Nephron progenitor cell (in vitro differentiated cells): ENCODE results near the gene PNLIP.

Experiments used
- DNase-seq: peaks from one replicate; pipeline ENCODE4 v3.0.0; 2021
- H3K27ac Mint-ChIP-seq: 2 replicates; pipeline ENCODE4 v1.8.0; 2021; ENCODE audit warnings: mild to moderate bottlenecking, moderate library complexity, mixed read lengths
- H3K27me3 Mint-ChIP-seq: 2 replicates; pipeline ENCODE4 v1.8.0; 2021; ENCODE audit warnings: mild to moderate bottlenecking, low read depth, mixed read lengths; ENCODE audit not compliant: poor library complexity
- H3K36me3 Mint-ChIP-seq: 2 replicates; pipeline ENCODE4 v1.8.0; 2021; ENCODE audit warnings: low read depth, mixed read lengths
- H3K4me1 Mint-ChIP-seq: 2 replicates; pipeline ENCODE4 v1.8.0; 2021; ENCODE audit warnings: mixed read lengths
- H3K4me3 Mint-ChIP-seq: 2 replicates; pipeline ENCODE4 v1.8.0; 2021; ENCODE audit warnings: mild to moderate bottlenecking, moderate library complexity, mixed read lengths
- H3K9me3 Mint-ChIP-seq: 2 replicates; pipeline ENCODE4 v1.8.0; 2021; ENCODE audit warnings: mild to moderate bottlenecking, moderate library complexity, mixed read lengths
- CTCF ChIP-seq: fragments of 200-600 bp; sonication (generic); IDR thresholded peaks from 2 replicates; pipeline ENCODE4 v1.5.0; 2021; ENCODE audit warnings: antibody characterized with exemption

PNLIP gene

GRCh38 chr10:116594525-116595035 lies 48.8 kb downstream of the PNLIP start:
- Mint-ChIP-seq H3K4me3 (no peak overlapping the region), H3K4me1 (no peaks in the 10 kb centered on the region), H3K36me3 (no peaks in the 10 kb centered on the region), H3K9me3 (no peaks in the 10 kb centered on the region), H3K27me3 (peaks cover 24% of the 10 kb centered on the region), H3K27ac (no peak overlapping the region)
- DNase-seq: no peak
- no peak for TF ChIP-seq CTCF

GRCh38 chr10:116596062-116596461 lies 50.3 kb downstream of the PNLIP start:
- Mint-ChIP-seq H3K27ac (no peak overlapping the region), H3K36me3 (no peaks in the 10 kb centered on the region), H3K4me3 (no peak overlapping the region), H3K4me1 (no peaks in the 10 kb centered on the region), H3K9me3 (no peaks in the 10 kb centered on the region), H3K27me3 (peaks cover 23% of the 10 kb centered on the region)
- DNase-seq: no peak
- TF ChIP-seq CTCF: no peak

- Mint-ChIP-seq H3K27me3 (peaks cover 25% of the 10 kb centered on the region), H3K27ac (no peak overlapping the region), H3K9me3 (no peaks in the 10 kb centered on the region), H3K4me3 (no peak overlapping the region), H3K4me1 (no peaks in the 10 kb centered on the region), H3K36me3 (no peaks in the 10 kb centered on the region)
- no peak for TF ChIP-seq CTCF
- DNase-seq: no peak
Measured at GRCh38 chr10:116597543-116597942, 51.8 kb downstream of the PNLIP start.

- Mint-ChIP-seq H3K9me3 (no peaks in the 10 kb centered on the region), H3K36me3 (no peaks in the 10 kb centered on the region), H3K27me3 (peaks cover 25% of the 10 kb centered on the region), H3K27ac (no peak overlapping the region), H3K4me1 (no peaks in the 10 kb centered on the region), H3K4me3 (no peak overlapping the region)
- DNase-seq: no peak
- no peak for TF ChIP-seq CTCF
Measured at GRCh38 chr10:116598329-116598728, 52.6 kb downstream of the PNLIP start.

- peaks cover 25% of the 10 kb centered on the region for H3K27me3 Mint-ChIP-seq
- no peak overlapping the region for H3K4me3 Mint-ChIP-seq
- H3K27ac Mint-ChIP-seq: no peak overlapping the region
- H3K9me3 Mint-ChIP-seq: no peaks in the 10 kb centered on the region
- DNase-seq: no peak
- TF ChIP-seq CTCF: no peak
- no peaks in the 10 kb centered on the region for H3K36me3 Mint-ChIP-seq
- H3K4me1 Mint-ChIP-seq: no peaks in the 10 kb centered on the region
Measured at GRCh38 chr10:116599991-116600390, 54.3 kb downstream of the PNLIP start.

- Mint-ChIP-seq H3K27ac (no peak overlapping the region), H3K4me1 (peaks cover 6% of the 10 kb centered on the region), H3K4me3 (no peak overlapping the region), H3K9me3 (no peaks in the 10 kb centered on the region), H3K27me3 (peaks cover 27% of the 10 kb centered on the region), H3K36me3 (no peaks in the 10 kb centered on the region)
- no peak for DNase-seq
- TF ChIP-seq CTCF: no peak
Measured at GRCh38 chr10:116602648-116603400, 57.1 kb downstream of the PNLIP start.
